ENCODE data around the gene RGS13.

- no peak for TF ChIP-seq POLR2A (IDR thresholded peaks at IDR 0.05; ENCODE audit: low read length)
- no peak for TF ChIP-seq GATA1 (IDR thresholded peaks at IDR 0.05; ENCODE audit: low read depth, low read length)
Observed at GRCh38 chr1:192632188-192632587, 3.8 kb upstream of the RGS13 start.

All from erythroblast (primary cell).